Erythroblast (primary cell): Measurements from ENCODE around the gene PRRX2.

ENCODE experiments used
- GATA1 ChIP-seq: IDR thresholded peaks from 2 replicates; pipeline ENCODE4 v1.6.1; 2011; ENCODE audit warnings: low read depth, mild to moderate bottlenecking, control low read depth, low read length, moderate library complexity
- POLR2A ChIP-seq: IDR thresholded peaks from 2 replicates; pipeline ENCODE4 v1.6.1; 2011; ENCODE audit warnings: mild to moderate bottlenecking, low read length

DNA sequence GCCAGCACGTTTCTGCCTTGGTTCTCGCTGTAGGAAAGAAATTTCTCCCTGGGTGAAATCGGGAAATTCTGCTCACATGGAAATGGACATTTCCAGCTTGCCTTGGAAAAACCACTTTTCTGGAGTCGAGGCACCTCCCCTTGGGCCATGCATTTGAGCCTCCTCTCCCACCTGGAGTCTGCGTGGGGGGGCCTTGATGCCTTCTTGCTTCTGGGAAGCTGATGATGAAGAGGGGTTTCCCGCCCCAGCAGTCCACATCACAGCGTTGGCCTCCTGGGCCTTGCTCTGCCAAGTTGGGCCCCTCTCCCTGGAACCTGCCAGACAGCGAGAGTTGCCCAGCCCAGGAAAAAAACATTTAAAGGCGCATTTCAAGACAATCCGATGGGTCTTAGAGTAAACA, 21.7 kb upstream of the PRRX2 start:
- TF ChIP-seq POLR2A (no peak), GATA1 (no peak)
